ENCODE results near the gene WDFY4. TPM values are rescaled to one million over a fixed set of nuclear protein-coding genes. Genes with fewer than 3 reads are reported as not detected.

WDFY4 gene
- total and polyA plus RNA-seq, 2 experiments from 2014 or later = 0.14 TPM; not detected in 1

DNA sequence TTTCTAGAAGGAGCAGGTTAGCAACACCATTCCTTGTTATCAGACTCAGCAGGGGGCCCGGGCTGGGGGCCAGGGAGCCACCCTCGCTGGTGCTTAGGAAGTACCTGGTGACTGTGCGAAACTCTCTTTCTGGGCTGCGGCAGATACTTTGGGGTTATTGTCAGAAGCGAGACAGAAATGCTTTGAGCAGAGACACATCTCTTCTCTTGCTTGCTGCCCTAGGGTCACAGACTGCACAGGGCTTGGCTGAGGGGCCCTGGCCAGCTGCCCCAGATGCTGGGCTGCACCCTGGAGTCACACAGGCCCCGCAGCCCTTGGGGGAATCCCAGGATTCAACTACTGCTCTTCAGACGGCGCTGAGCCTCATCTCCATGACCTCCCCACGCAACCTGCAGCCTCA is 91.9 kb downstream of the WDFY4 start:
- Histone ChIP-seq H4K20me1 (replicated peaks; ENCODE audit: insufficient read depth) (no peaks in the 10 kb centered on the region), H3K36me3 (ENCODE audit: insufficient read depth) (no peaks in the 10 kb centered on the region), H3K27me3 (ENCODE audit: insufficient read depth) (no peaks in the 10 kb centered on the region), H2AFZ (no peak overlapping the region), H3K4me2 (no peak overlapping the region), H3K79me2 (replicated peaks; ENCODE audit: insufficient read depth) (no peaks in the 10 kb centered on the region), H3K27ac (ENCODE audit: low read depth) (no peak overlapping the region), H3K4me3 (no peak overlapping the region), H3K9me2 (ENCODE audit: insufficient read depth) (0 out of 2 replicates have a peak, but pooled peaks cover 4% of the 10 kb centered on the region), H3K4me1 (ENCODE audit: insufficient read depth) (no peaks in the 10 kb centered on the region), H3F3A (replicated peaks; ENCODE audit: low read depth) (no peaks in the 10 kb centered on the region)
- no peak overlapping the region for H3K4me3 Mint-ChIP-seq
- no peaks in the 10 kb centered on the region for H3K27me3 Mint-ChIP-seq (ENCODE audit: insufficient read depth, low read depth, poor library complexity)
- H3K36me3 Mint-ChIP-seq (ENCODE audit: low read depth) = no peaks in the 10 kb centered on the region
- ATAC-seq (no peak), DNase-seq (ENCODE audit: low spot score) (no peak)
- TF ChIP-seq EZH2phosphoT487 (IDR thresholded peaks at IDR 0.05; ENCODE audit: unreplicated experiment) = no peak
- TF ChIP-seq, protein P1, sequence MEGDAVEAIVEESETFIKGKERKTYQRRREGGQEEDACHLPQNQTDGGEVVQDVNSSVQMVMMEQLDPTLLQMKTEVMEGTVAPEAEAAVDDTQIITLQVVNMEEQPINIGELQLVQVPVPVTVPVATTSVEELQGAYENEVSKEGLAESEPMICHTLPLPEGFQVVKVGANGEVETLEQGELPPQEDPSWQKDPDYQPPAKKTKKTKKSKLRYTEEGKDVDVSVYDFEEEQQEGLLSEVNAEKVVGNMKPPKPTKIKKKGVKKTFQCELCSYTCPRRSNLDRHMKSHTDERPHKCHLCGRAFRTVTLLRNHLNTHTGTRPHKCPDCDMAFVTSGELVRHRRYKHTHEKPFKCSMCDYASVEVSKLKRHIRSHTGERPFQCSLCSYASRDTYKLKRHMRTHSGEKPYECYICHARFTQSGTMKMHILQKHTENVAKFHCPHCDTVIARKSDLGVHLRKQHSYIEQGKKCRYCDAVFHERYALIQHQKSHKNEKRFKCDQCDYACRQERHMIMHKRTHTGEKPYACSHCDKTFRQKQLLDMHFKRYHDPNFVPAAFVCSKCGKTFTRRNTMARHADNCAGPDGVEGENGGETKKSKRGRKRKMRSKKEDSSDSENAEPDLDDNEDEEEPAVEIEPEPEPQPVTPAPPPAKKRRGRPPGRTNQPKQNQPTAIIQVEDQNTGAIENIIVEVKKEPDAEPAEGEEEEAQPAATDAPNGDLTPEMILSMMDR (conservative IDR thresholded peaks at IDR 0.05; ENCODE audit: low read depth in 2 of 2) = no peak
- TF ChIP-seq JUNB (IDR thresholded peaks at IDR 0.05; ENCODE audit: unreplicated experiment) = no peak
- no peak for TF ChIP-seq ZNF331 (CRISPR knock-in tag; IDR thresholded peaks at IDR 0.05; ENCODE audit: low read depth)
- TF ChIP-seq, protein P2, sequence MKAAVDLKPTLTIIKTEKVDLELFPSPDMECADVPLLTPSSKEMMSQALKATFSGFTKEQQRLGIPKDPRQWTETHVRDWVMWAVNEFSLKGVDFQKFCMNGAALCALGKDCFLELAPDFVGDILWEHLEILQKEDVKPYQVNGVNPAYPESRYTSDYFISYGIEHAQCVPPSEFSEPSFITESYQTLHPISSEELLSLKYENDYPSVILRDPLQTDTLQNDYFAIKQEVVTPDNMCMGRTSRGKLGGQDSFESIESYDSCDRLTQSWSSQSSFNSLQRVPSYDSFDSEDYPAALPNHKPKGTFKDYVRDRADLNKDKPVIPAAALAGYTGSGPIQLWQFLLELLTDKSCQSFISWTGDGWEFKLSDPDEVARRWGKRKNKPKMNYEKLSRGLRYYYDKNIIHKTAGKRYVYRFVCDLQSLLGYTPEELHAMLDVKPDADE (IDR thresholded peaks at IDR 0.05) = no peak
- no peaks in the 10 kb centered on the region; the same call in 2 of the 3 replicates for H3K9me3 Mint-ChIP-seq
- H3K4me1 Mint-ChIP-seq = peaks cover 3% of the 10 kb centered on the region; the same call in 1 of the 3 replicates
- no peak overlapping the region for H3K27ac Mint-ChIP-seq

DNA sequence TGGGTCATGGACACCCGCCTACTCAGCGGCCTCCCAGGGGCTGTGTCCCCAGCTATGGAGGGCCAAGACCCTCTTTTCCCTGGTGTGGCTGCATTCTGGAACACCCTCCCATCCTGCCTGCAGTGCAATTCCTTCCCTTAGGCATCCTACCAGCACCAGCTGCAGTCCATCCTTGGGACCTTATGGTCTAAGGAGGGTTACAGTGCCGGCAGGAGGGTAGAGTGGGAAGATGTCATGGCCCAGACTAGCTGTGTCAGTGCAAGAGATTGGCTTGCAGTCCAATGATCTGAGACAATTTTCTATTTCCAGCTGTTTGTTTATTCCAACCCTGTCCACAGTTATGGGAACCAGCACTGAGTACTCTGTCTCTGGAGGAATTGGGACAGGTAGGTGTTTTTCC is 92.4 kb downstream of the WDFY4 start:
- Mint-ChIP-seq H3K36me3 (ENCODE audit: low read depth) (no peaks in the 10 kb centered on the region), H3K4me3 (no peak overlapping the region), H3K27ac (no peak overlapping the region), H3K9me3 (no peaks in the 10 kb centered on the region; the same call in 2 of the 3 replicates), H3K4me1 (peaks cover 3% of the 10 kb centered on the region; the same call in 1 of the 3 replicates), H3K27me3 (ENCODE audit: insufficient read depth, low read depth, poor library complexity) (no peaks in the 10 kb centered on the region)
- H3K27ac ChIP-seq (ENCODE audit: low read depth) = no peak overlapping the region
- H3K4me1 ChIP-seq (ENCODE audit: insufficient read depth) = no peaks in the 10 kb centered on the region
- H3K4me2 ChIP-seq = no peak overlapping the region
- H2AFZ ChIP-seq = no peak overlapping the region
- H3K4me3 ChIP-seq = no peak overlapping the region
- H3K27me3 ChIP-seq (ENCODE audit: insufficient read depth) = no peaks in the 10 kb centered on the region
- no peaks in the 10 kb centered on the region for H3K79me2 ChIP-seq (replicated peaks; ENCODE audit: insufficient read depth)
- ATAC-seq = no peak
- no peaks in the 10 kb centered on the region for H3K36me3 ChIP-seq (ENCODE audit: insufficient read depth)
- DNase-seq (ENCODE audit: low spot score) = no peak
- 0 out of 2 replicates have a peak, but pooled peaks cover 4% of the 10 kb centered on the region for H3K9me2 ChIP-seq (ENCODE audit: insufficient read depth)
- H3F3A ChIP-seq (replicated peaks; ENCODE audit: low read depth) = no peaks in the 10 kb centered on the region
- no peaks in the 10 kb centered on the region for H4K20me1 ChIP-seq (replicated peaks; ENCODE audit: insufficient read depth)
- TF ChIP-seq CREB1 (CRISPR knock-in tag; IDR thresholded peaks at IDR 0.05; ENCODE audit: low read depth) (no peak), ZNF331 (CRISPR knock-in tag; IDR thresholded peaks at IDR 0.05; ENCODE audit: low read depth) (no peak), POLR2AphosphoS5 (IDR thresholded peaks at IDR 0.05; ENCODE audit: low read depth) (no peak), EZH2phosphoT487 (IDR thresholded peaks at IDR 0.05; ENCODE audit: unreplicated experiment) (no peak), NANOG (IDR thresholded peaks at IDR 0.05; ENCODE audit: borderline replicate concordance) (no peak), EZH2 (IDR thresholded peaks at IDR 0.05; ENCODE audit: low read depth, unreplicated experiment) (no peak), ZNF114 (CRISPR knock-in tag; IDR thresholded peaks at IDR 0.05) (no peak)
- TF ChIP-seq, protein P1 (conservative IDR thresholded peaks at IDR 0.05; ENCODE audit: low read depth in 2 of 2) = no peak
